HT-29 (cell line): ENCODE measurements around the gene NCOA3. TPM values are rescaled to one million over a fixed set of nuclear protein-coding genes. Genes with fewer than 3 reads are reported as not detected.
"Not testable (repeated sequence)": the region's sequence is repeated elsewhere in the genome, so short reads cannot be mapped to it uniquely, and the experiment has no call there.

Source experiments
- DNase-seq: peaks from one replicate; pipeline ENCODE4 v3.0.0-alpha.2; 2015; ENCODE audit warnings: low spot score
- total RNA-seq: library from RNA; depleted of rRNA; stranded (reverse); fragments of >200 nt; shearing (Covaris generic); gene quantifications from 2 replicates; pipeline ENCODE4 v1.2.3, GENCODE V29; 2014

Gene NCOA3
- total RNA-seq, 1 experiment from 2014 or later, result 14.9 TPM

DNA sequence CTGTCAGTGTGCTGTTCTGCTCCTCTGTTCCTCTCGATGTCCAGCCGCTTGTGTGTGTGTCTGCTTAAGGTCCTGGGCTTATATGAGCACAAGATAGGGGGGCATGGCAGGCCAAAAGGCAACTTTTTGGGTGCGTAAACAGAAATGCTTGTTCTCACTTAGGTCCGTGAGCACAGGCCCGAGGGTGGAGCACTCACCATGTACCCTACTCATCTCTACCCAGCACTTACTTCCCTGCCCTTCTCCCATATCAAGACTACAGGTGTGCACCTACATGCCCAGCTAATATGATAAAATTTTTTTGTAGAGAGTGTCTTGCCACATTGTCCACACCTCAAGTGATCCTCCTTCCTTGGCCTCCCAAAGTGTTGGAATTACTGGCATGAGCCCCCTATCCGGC, 34.3 kb downstream of the NCOA3 start:
- no peak for DNase-seq

DNA sequence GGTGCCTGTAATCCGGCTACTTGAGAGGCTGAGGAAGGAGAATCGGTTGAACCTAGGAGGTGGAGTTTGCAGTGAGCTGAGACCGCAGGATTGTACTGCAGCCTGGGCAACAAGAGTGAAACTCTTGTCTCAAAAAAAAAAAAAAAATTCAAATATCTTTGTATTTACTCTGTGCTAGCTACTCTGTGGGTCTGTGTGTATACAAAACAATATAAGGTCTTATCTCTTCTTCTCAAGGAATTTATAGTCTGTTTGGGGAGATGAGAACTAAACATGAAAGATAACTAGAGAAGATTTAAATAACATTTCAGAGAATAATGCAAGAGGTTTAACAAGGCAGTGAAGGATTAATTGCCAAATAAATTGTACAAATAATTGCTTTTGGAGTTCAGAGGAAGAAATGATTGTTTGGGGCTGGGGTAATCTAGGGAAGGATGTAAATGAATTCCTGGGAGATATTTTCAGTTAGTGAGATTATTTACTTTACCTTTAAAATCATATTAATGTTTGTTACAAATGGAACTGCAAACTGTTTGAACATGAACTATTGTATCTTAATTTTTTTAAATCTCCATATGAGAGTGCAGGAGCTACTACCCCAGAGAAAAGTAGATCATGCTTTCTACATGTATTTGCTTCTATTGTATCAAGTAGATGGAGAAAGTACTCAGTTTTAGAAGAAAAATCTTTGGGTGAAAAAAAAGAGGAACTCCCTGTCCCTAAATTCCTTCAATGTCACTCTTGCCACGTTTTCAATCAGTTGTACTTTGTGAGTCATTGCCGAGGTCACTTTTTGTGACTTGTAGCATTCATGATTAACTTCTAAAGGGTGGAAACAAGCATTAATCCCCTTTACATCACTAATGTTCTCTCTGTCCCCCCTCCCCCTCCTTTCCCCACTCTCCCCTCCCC, 39.0 kb downstream of the NCOA3 start:
- no peak for DNase-seq

DNA sequence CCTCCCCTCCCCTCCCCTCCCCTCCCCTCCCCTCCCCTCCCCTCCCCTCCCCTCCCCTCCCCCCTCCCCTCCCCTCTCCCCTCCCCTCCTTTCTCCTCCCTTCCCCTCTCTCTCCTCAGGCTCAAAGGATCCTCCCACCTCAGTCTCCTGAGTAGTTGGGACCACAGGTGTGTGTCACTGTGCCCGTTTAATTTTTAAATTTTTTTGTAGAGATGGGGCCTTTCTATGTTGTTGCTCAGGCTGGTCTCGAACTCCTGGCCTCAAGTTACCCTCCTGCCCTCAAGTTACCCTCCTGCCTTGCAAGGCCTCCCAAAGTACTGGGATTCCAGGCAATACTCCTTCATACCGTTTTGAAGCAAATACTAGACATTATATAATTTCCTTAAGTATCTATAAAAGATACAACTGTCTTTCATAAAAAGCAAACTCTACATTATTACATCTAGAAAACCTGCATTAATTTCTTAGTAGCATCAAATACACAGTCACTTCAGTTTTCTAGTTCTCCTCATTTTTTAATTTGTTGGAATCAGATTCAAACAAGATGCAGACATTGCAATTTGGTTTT, 39.8 kb downstream of the NCOA3 start:
- no peak for DNase-seq

DNA sequence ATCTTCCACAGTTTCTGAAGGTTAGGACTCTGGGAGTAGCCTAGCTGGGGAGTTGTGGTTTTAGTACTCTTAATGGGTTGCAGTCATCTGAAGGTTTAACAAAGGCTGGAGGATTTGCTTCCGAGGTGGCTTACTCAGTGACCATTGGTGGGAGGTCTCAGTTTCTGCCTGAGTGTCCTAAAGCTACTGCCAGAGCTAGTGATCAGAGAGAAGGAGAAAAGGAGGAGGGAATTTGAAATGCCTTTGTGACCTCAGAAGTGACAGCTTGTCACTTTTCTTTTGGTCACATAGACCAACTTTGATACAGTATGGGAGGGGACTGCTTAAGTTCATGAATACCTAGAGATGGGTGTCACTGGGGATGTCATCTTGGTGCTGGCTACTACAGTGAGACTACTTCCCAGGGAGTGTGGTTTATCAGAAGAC, 41.3 kb downstream of the NCOA3 start:
- DNase-seq, result no peak

DNA sequence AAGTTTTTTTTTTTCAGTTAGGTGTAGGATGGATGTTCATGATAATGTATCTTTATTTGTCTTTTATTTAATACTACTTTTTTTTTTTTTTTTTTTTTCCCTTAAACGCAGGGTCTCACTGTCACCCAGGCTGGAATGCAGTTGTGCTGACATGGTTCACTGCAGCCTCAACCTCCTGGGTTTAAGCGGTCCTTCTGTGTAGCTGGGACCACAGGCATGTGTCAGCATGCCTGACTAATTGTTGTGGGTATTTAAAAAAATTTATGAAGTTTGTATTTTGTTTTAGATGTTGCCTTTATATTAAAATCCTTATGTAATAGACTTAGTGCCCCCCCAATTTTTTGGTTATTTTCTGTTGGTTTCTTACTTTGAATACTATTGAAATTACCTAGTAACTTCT, 42.6 kb downstream of the NCOA3 start:
- DNase-seq, result no peak

DNA sequence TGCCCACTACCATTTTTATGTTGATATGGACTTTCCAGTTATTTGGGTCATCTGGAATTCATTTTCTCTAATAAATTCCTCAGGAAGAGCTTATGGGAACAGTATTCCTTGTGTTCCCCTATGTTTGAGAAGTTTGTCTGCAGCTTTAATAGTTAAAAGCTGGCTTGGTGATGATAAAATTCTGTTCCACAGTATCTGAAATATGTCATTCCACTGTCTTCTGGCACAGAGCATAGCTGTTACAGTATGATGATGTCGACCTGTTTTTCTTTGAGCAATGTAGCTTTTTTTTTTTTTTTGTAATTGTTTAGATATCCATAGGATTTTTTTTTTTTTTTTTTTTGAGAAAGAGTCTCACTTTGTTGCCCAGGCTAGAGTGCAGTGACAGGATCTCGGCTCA, 43.2 kb downstream of the NCOA3 start:
- DNase-seq, result no peak

DNA sequence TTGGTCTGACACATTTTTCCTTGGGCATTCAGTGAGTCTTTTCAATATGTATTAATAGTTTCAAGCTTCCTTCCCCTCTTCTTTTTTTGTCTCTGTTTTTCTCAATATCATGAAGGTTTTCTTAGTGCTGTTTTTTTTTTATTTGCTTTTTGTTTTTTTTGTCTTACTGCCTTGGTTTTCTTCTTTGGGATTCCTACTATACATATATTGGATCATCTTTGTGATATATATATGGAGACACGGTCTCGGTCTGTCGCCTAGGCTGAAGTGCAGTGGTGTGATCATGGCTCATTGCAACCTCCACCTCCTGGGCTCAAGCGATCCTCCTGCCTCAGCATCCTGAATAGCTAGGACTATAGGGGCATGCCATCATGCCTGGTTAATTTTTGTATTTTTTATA, 43.8 kb downstream of the NCOA3 start:
- no peak for DNase-seq

- no peak for DNase-seq
Measured at GRCh38 chr20:47546184-47547033, 44.7 kb downstream of the NCOA3 start.

DNA sequence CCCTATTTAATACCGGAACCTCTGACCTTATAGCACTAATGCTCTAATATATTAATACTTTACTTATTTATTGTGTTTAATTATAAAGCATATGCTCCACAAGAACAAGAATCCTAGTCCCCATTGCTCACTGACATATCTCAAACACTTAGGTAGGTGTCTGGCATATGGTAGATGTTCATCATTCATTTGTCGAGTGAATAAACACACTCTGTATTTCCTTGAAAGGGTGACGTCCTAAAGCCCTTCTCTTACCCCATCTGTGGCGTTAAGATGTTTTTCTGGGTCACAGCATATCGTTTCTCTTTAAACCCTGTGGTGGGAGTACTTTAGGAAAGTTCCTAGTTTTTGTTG, 45.3 kb downstream of the NCOA3 start:
- no peak for DNase-seq

DNA sequence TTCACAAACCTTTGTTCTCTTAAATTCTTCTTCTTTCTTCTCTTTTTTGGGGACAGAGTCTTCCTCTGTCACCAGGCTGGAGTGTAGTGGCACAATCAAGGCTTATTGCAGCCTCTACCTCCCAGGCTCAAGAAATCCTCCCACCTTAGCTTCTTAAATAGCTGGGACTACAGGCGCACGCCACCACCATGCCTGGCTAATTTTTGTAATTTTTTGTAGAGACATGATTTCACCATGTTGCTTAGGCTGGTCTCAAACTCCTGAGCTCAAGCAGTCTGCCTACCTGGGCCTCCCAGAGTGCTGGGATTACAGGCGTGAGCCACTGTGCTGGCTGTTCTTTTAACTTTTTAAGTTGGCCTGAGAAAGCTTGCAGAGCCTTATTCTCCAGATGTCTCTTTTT, 48.0 kb downstream of the NCOA3 start:
- DNase-seq, result no peak

DNA sequence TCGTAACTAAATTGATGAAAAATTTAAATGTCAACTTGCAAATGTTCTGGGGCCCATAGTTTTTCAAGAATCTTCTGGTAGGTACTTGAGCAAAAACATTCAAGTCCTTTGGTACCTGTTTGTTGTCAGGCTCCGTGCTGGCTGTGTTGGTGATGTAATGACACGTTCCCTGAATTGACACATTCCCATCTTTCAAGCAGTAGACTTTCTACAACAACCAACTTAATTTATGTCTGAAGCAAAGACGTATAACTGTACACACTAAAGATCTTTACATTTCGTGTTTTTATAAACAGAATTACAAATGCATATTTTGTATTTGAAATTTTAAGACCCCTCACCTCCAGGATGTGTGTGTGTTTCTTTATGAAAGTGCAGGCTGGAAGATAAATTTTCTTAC, 49.5 kb downstream of the NCOA3 start:
- no peak for DNase-seq

GRCh38 chr20:47551841-47552240, 50.2 kb downstream of the NCOA3 start:
- no peak for DNase-seq

DNA sequence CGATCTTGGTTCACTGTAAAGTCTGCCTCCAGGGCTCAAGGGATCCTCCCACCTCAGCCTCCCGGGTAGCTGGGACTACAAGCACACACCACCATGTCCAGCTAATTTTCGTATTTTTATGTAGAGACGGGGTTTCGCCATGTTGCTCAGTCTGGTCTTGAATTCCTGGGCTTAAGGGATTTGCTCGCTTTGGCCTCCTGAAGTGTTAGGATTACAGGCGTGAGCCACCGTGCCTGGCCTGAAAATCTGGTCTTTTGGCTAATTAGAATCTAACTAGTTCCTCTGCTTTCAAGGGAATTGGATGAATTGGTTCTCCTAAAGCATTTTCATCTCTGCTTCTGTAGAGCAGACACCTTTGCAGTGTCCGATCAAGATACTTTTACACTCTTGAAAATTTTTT, 51.3 kb downstream of the NCOA3 start:
- no peak for DNase-seq

DNA sequence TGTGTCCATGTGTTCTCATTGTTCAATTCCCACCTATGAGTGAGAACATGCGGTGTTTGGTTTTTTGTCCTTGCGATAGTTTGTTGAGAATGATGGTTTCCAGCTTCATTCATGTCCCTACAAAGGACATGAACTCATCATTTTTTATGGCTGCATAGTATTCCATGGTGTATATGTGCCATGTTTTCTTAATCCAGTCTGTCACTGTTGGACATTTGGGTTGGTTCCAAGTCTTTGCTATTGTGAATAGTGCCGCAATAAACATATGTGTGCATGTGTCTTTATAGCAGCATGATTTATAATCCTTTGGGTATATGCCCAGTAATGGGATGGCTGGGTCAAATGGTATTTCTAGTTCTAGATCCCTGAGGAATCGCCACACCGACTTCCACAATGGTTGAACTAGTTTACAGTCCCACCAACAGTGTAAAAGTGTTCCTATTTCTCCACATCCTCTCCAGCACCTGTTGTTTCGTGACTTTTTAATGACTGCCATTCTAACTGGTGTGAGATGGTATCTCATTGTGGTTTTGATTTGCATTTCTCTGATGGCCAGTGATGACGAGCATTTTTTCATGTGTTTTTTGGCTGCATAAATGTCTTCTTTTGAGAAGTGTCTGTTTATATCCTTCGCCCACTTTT, 52.0 kb downstream of the NCOA3 start:
- not testable (repeated sequence) for DNase-seq

DNA sequence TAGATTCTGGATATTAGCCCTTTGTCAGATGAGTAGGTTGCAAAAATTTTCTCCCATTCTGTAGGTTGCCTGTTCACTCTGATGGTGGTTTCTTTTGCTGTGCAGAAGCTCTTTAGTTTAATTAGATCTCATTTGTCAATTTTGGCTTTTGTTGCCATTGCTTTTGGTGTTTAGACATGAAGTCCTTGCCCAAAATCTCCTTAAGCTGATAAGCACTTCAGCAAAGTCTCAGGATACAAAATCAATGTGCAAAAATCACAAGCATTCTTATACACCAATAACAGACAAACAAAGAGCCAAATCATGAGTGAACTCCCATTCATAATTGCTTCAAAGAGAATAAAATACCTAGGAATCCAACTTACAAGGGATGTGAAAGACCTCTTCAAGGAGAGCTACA, 52.6 kb downstream of the NCOA3 start:
- not testable (repeated sequence) for DNase-seq

- no peak for DNase-seq
Measured at GRCh38 chr20:47557218-47557617, 55.5 kb downstream of the NCOA3 start.

DNA sequence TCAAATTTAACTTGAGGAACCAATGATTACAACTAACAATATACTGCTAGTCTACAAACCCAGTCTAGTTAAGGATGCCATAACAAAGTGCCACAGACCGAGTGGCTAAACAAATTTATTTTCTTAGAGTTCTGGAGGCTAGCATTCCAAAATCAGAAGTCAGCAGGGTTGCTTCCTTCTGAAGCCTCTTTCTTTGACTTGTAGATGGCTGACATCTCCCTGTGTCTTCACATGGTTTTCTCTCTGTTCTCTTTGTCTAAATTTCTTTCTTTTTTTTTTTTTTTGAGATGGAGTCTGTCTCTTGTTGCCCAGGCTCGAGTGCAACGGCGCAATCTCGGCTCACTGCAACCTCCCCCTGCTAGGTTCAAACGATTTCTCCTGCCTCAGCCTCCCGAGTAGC, 56.1 kb downstream of the NCOA3 start:
- DNase-seq, result no peak

- no peak for DNase-seq
Measured at GRCh38 chr20:47558295-47559066, 56.8 kb downstream of the NCOA3 start.

DNA sequence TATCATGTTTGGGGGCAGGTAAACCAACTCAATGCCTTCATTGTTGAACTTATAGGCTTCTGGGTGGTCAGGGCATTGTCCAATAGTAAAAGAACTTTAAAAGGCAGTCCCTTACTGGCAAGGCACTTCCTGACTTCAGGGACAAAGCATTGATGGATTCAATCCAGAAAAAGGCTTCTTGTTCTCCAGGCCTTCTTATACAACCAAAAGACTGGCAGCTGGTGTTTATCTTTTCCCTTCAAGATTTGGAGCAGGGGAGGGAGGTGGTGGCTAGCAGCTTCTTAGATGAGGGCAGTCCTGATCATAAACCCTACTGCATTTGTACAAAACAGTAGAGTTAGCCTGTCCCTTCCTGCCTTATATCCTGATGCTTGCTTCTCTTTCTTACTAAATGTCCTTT, 57.5 kb downstream of the NCOA3 start:
- no peak for DNase-seq

- DNase-seq, result no peak
Measured at GRCh38 chr20:47561180-47561579, 59.5 kb downstream of the NCOA3 start.
